Liver (tissue), 9 donors: ENCODE results near the gene CHRM5. TPM values are rescaled to one million over a fixed set of nuclear protein-coding genes. Genes with fewer than 3 reads are reported as not detected.

Experiments used
- DNase-seq: peaks from one replicate; pipeline ENCODE4 v3.0.0-alpha.2; 2017; ENCODE audit warnings: low spot score
- H3K27ac ChIP-seq, 2 donors: one replicate each; pipeline ENCODE4 v1.7.0; 2013; ENCODE audit warnings: inconsistent platforms in 2 of 2, low read length in 2 of 2, control low read depth in 1 of 2, low read depth in 1 of 2, mild to moderate bottlenecking in 1 of 2
- H3K27me3 ChIP-seq, 4 donors: one replicate each; pipeline versions ENCODE4 v1.6.1 to v1.7.0; 2013; ENCODE audit warnings: low read length in 3 of 4, inconsistent platforms in 1 of 4, mild to moderate bottlenecking in 1 of 4, moderate library complexity in 1 of 4; ENCODE audit not compliant: control insufficient read depth in 4 of 4, insufficient read depth in 4 of 4
- H3K36me3 ChIP-seq, 4 donors: one replicate each; pipeline versions ENCODE4 v1.6.1 to v1.7.0; 2013; ENCODE audit warnings: low read length in 3 of 4, mild to moderate bottlenecking in 3 of 4, low read depth in 1 of 4, moderate library complexity in 1 of 4; ENCODE audit not compliant: control insufficient read depth in 4 of 4, insufficient read depth in 3 of 4
- H3K4me1 ChIP-seq, 4 donors: one replicate each; pipeline versions ENCODE4 v1.6.1 to v1.7.0; 2013; ENCODE audit warnings: low read length in 3 of 4, mild to moderate bottlenecking in 3 of 4, moderate library complexity in 1 of 4; ENCODE audit not compliant: control insufficient read depth in 4 of 4, insufficient read depth in 4 of 4
- H3K4me3 ChIP-seq, 3 donors: one replicate each; pipeline versions ENCODE4 v1.6.1 to v1.7.0; 2013; ENCODE audit warnings: low read length in 3 of 3, control low read depth in 1 of 3, low read depth in 1 of 3, mild to moderate bottlenecking in 1 of 3
- H3K9ac ChIP-seq, 2 donors: one replicate each; pipeline ENCODE4 v1.7.0; 2013; ENCODE audit warnings: low read length in 2 of 2, mild to moderate bottlenecking in 2 of 2, moderate library complexity in 2 of 2, control low read depth in 1 of 2, low read depth in 1 of 2
- H3K9me3 ChIP-seq, 4 donors: one replicate each; pipeline versions ENCODE4 v1.6.1 to v1.7.0; 2013; ENCODE audit warnings: low read length in 3 of 4; ENCODE audit not compliant: control insufficient read depth in 4 of 4
- EGR1 ChIP-seq, 2 donors: IDR thresholded peaks; 2 replicates each; pipeline ENCODE4 v1.6.1; 2016 to 2018; ENCODE audit warnings: antibody characterized with exemption in 2 of 2, low read depth in 2 of 2
- FOXA1 ChIP-seq: IDR thresholded peaks from 2 replicates; pipeline ENCODE4 v1.6.1; 2016; ENCODE audit warnings: antibody characterized with exemption
- FOXA2 ChIP-seq: IDR thresholded peaks from 2 replicates; pipeline ENCODE4 v1.6.1; 2016; ENCODE audit warnings: antibody characterized with exemption
- GABPA ChIP-seq, 2 donors: IDR thresholded peaks in 1 of 2; conservative IDR thresholded peaks in 1 of 2; 2 replicates each; pipeline ENCODE4 v1.6.1; 2016; ENCODE audit warnings: antibody characterized with exemption in 2 of 2, mild to moderate bottlenecking in 1 of 2, moderate library complexity in 1 of 2
- HNF4A ChIP-seq, 2 donors: conservative IDR thresholded peaks; 2 replicates each; pipeline ENCODE4 v1.6.1; 2016; ENCODE audit warnings: antibody characterized with exemption in 2 of 2, mild to moderate bottlenecking in 2 of 2
- HNF4G ChIP-seq: IDR thresholded peaks from 2 replicates; pipeline ENCODE4 v1.6.1; 2016; ENCODE audit warnings: antibody characterized with exemption
- JUND ChIP-seq, 2 donors: IDR thresholded peaks; 2 replicates each; pipeline ENCODE4 v1.6.1; 2016; ENCODE audit warnings: antibody characterized with exemption in 2 of 2
- NR2F2 ChIP-seq: IDR thresholded peaks from 2 replicates; pipeline ENCODE4 v1.6.1; 2016; ENCODE audit warnings: antibody characterized with exemption
- RAD21 ChIP-seq, 2 donors: IDR thresholded peaks; 2 replicates each; pipeline ENCODE4 v1.6.1; 2016; ENCODE audit warnings: antibody characterized with exemption in 2 of 2, mild to moderate bottlenecking in 2 of 2
- RXRA ChIP-seq, 2 donors: IDR thresholded peaks; 2 replicates each; pipeline ENCODE4 v1.6.1; 2017 to 2018; ENCODE audit warnings: antibody characterized with exemption in 2 of 2, mild to moderate bottlenecking in 1 of 2
- SP1 ChIP-seq: IDR thresholded peaks from 2 replicates; pipeline ENCODE4 v1.6.1; 2018; ENCODE audit warnings: antibody characterized with exemption, mild to moderate bottlenecking
- TAF1 ChIP-seq: conservative IDR thresholded peaks from 2 replicates; pipeline ENCODE4 v1.6.1; 2016; ENCODE audit warnings: antibody characterized with exemption, mild to moderate bottlenecking
- ZBTB33 ChIP-seq: IDR thresholded peaks from 2 replicates; pipeline ENCODE4 v1.6.1; 2016; ENCODE audit warnings: antibody characterized with exemption
- WGBS: extraction: QIAGEN DNeasy Blood & Tissue Kit; methylation state at CpG from one replicate; pipeline ENCODE4 v1.1.7; 2013; 5-methylcytosine and 5-hydroxymethylcytosine counted together
- polyA plus RNA-seq, 2 donors: library from polyadenylated mRNA; stranded (reverse) in 1 of 2; unstranded in 1 of 2; fragments of 200-250 nt in 1 of 2; fragments of >200 nt in 1 of 2; fragmentation: Nextera tagmentation in 1 of 2; extraction: Ambion mirVana in 1 of 2; gene quantifications; one replicate each; pipeline versions ENCODE4 v1.2.1 to v1.2.3, GENCODE V29; 2013 to 2015
- total RNA-seq, 2 donors: library from RNA; depleted of rRNA; stranded (reverse); fragments of >200 nt; gene quantifications; one replicate each; pipeline ENCODE4 v1.2.3, GENCODE V29; 2014
- TF ChIP-seq, protein P1 (sequence below): fragments of 150-350 bp; IDR thresholded peaks from 2 replicates; pipeline ENCODE4 v1.5.1; 2017; ENCODE audit warnings: improper control_type of control experiment, low read depth, low read length; ENCODE audit not compliant: missing input control
- TF ChIP-seq, protein P2 (sequence below): IDR thresholded peaks from 2 replicates; pipeline ENCODE4 v1.6.1; 2016; ENCODE audit warnings: antibody characterized with exemption
- TF ChIP-seq, protein P3 (sequence below): IDR thresholded peaks from 2 replicates; pipeline ENCODE4 v1.6.1; 2016; ENCODE audit warnings: antibody characterized with exemption, mild to moderate bottlenecking
- TF ChIP-seq, protein P4 (sequence below): IDR thresholded peaks from 2 replicates; pipeline ENCODE4 v1.6.1; 2016; ENCODE audit warnings: antibody characterized with exemption
- donor health status: healthy.
- donor health status: healthy.
- donor health status: healthy.
- donor health status: healthy.
- donor health status: healthy.

The CHRM5 gene
- total and polyA plus RNA-seq, 4 donors: 0.38 TPM; not detected in 3

DNA sequence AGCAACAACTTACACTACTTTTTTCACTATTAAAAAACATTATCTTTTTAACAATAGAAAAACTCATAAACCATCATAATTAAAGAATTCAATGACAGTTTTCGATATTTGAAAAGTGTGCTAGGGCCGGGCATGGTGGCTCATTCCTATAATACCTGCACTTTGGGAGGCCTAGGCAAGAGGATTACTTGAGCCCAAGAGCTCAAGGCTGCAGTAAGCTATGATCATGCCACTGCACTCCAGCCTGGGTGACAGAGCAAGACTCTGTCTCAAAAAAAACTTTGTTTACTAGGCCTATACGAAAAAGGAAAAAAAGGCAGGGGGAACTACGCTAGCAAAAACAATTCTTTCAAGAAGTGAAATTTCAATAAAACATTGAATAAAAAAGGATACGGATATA, 42.6 kb downstream of the CHRM5 start:
- WGBS: 96% methylated on average over 5 of the region's 5 CpGs
- DNase-seq: no peak
- Histone ChIP-seq H3K27me3 (no peaks in the 10 kb centered on the region), H3K27ac (no peak overlapping the region), H3K36me3 (no peaks in the 10 kb centered on the region), H3K4me1 (peaks cover 0 to 2% (median 0%) of the 10 kb centered on the region in 4 donors), H3K4me3 (no peak overlapping the region), H3K9me3 (no peaks in the 10 kb centered on the region), H3K9ac (no peak overlapping the region)
- TF ChIP-seq, protein P1, sequence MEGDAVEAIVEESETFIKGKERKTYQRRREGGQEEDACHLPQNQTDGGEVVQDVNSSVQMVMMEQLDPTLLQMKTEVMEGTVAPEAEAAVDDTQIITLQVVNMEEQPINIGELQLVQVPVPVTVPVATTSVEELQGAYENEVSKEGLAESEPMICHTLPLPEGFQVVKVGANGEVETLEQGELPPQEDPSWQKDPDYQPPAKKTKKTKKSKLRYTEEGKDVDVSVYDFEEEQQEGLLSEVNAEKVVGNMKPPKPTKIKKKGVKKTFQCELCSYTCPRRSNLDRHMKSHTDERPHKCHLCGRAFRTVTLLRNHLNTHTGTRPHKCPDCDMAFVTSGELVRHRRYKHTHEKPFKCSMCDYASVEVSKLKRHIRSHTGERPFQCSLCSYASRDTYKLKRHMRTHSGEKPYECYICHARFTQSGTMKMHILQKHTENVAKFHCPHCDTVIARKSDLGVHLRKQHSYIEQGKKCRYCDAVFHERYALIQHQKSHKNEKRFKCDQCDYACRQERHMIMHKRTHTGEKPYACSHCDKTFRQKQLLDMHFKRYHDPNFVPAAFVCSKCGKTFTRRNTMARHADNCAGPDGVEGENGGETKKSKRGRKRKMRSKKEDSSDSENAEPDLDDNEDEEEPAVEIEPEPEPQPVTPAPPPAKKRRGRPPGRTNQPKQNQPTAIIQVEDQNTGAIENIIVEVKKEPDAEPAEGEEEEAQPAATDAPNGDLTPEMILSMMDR: no peak
- TF ChIP-seq, protein P2, sequence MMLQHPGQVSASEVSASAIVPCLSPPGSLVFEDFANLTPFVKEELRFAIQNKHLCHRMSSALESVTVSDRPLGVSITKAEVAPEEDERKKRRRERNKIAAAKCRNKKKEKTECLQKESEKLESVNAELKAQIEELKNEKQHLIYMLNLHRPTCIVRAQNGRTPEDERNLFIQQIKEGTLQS: no peak
- TF ChIP-seq HNF4G: no peak
- TF ChIP-seq GABPA (IDR thresholded peaks at IDR 0.05 in 1 of 2, conservative IDR thresholded peaks at IDR 0.05 in 1 of 2): no peak
- TF ChIP-seq, protein P3, sequence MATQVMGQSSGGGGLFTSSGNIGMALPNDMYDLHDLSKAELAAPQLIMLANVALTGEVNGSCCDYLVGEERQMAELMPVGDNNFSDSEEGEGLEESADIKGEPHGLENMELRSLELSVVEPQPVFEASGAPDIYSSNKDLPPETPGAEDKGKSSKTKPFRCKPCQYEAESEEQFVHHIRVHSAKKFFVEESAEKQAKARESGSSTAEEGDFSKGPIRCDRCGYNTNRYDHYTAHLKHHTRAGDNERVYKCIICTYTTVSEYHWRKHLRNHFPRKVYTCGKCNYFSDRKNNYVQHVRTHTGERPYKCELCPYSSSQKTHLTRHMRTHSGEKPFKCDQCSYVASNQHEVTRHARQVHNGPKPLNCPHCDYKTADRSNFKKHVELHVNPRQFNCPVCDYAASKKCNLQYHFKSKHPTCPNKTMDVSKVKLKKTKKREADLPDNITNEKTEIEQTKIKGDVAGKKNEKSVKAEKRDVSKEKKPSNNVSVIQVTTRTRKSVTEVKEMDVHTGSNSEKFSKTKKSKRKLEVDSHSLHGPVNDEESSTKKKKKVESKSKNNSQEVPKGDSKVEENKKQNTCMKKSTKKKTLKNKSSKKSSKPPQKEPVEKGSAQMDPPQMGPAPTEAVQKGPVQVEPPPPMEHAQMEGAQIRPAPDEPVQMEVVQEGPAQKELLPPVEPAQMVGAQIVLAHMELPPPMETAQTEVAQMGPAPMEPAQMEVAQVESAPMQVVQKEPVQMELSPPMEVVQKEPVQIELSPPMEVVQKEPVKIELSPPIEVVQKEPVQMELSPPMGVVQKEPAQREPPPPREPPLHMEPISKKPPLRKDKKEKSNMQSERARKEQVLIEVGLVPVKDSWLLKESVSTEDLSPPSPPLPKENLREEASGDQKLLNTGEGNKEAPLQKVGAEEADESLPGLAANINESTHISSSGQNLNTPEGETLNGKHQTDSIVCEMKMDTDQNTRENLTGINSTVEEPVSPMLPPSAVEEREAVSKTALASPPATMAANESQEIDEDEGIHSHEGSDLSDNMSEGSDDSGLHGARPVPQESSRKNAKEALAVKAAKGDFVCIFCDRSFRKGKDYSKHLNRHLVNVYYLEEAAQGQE: no peak
- no peak for TF ChIP-seq EGR1 (IDR thresholded peaks at IDR 0.05; ENCODE audit: low read depth in 2 of 2)
- no peak for TF ChIP-seq TAF1
- TF ChIP-seq RXRA (IDR thresholded peaks at IDR 0.05): no peak
- TF ChIP-seq ZBTB33: no peak
- TF ChIP-seq NR2F2: no peak
- no peak for TF ChIP-seq HNF4A (conservative IDR thresholded peaks at IDR 0.05)
- TF ChIP-seq FOXA2: no peak
- no peak for TF ChIP-seq JUND (IDR thresholded peaks at IDR 0.05)
- no peak for TF ChIP-seq RAD21 (IDR thresholded peaks at IDR 0.05)
- no peak for TF ChIP-seq SP1
- TF ChIP-seq, protein P4, sequence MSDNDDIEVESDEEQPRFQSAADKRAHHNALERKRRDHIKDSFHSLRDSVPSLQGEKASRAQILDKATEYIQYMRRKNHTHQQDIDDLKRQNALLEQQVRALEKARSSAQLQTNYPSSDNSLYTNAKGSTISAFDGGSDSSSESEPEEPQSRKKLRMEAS: no peak

DNA sequence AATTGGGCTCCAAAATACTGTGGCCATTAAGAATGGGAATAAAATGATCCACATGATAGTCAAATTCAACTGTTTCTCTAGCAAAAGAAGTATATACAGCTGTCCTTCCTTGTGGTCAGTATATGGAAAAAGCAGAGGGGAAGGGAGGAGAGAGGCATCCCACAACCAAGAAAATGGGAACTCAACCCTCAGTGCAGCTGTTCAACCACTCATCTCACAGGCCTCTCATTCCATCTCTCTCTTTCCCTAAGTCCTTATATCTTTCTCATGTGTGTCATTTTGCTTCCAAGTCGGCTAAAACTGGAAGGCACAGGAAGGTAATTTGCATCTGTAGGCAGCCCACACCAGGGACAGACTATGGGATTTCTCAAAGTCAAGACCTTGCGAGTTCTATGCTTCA, 43.2 kb downstream of the CHRM5 start:
- Histone ChIP-seq H3K27me3 (no peaks in the 10 kb centered on the region), H3K9me3 (no peaks in the 10 kb centered on the region), H3K9ac (no peak overlapping the region), H3K36me3 (no peaks in the 10 kb centered on the region), H3K4me3 (no peak overlapping the region), H3K4me1 (peaks cover 0 to 2% (median 0%) of the 10 kb centered on the region in 4 donors), H3K27ac (no peak overlapping the region)
- DNase-seq: no peak
- WGBS: 89% methylated on average over 2 of the region's 2 CpGs
- TF ChIP-seq HNF4A (conservative IDR thresholded peaks at IDR 0.05) (no peak), JUND (IDR thresholded peaks at IDR 0.05) (no peak), GABPA (IDR thresholded peaks at IDR 0.05 in 1 of 2, conservative IDR thresholded peaks at IDR 0.05 in 1 of 2) (no peak), ZBTB33 (no peak), FOXA1 (no peak), SP1 (no peak)
- TF ChIP-seq, protein P2: no peak
- TF ChIP-seq, protein P4: no peak
- TF ChIP-seq, protein P3: no peak
